IMR-90 (cell line): ENCODE measurements around the gene CAPRIN1.

Source experiments
- BHLHE40 ChIP-seq: fragments of 150-350 bp; IDR thresholded peaks from 2 replicates; pipeline ENCODE4 v1.6.1; 2016; ENCODE audit warnings: mild to moderate bottlenecking, low read depth, low read length
- CEBPB ChIP-seq: IDR thresholded peaks from 2 replicates; pipeline ENCODE4 v1.6.1; 2012; ENCODE audit warnings: low read depth, low read length, improper control_type of control experiment
- CHD1 ChIP-seq: IDR thresholded peaks from 2 replicates; pipeline ENCODE4 v1.6.1; 2012; ENCODE audit warnings: low read depth, low read length, improper control_type of control experiment
- CTCF ChIP-seq: conservative IDR thresholded peaks from 2 replicates; pipeline ENCODE4 v1.5.1; 2012; ENCODE audit warnings: mild to moderate bottlenecking, low read depth, low read length, improper control_type of control experiment
- ELK1 ChIP-seq: fragments of 150-350 bp; IDR thresholded peaks from 2 replicates; pipeline ENCODE4 v1.6.1; 2016; ENCODE audit warnings: low read depth, mild to moderate bottlenecking, low read length, moderate library complexity, borderline replicate concordance
- MAFK ChIP-seq: IDR thresholded peaks from 2 replicates; pipeline ENCODE4 v1.6.1; 2012; ENCODE audit warnings: low read depth, low read length, improper control_type of control experiment
- MAZ ChIP-seq: IDR thresholded peaks from 2 replicates; pipeline ENCODE4 v1.6.1; 2012; ENCODE audit warnings: low read depth, mild to moderate bottlenecking, low read length, improper control_type of control experiment, moderate library complexity, borderline replicate concordance
- MXI1 ChIP-seq: IDR thresholded peaks from 2 replicates; pipeline ENCODE4 v1.6.1; 2012; ENCODE audit warnings: low read depth, mild to moderate bottlenecking, low read length, moderate library complexity, borderline replicate concordance
- NFE2L2 ChIP-seq: fragments of 150-350 bp; IDR thresholded peaks from 2 replicates; pipeline ENCODE4 v1.6.1; 2016; ENCODE audit warnings: low read depth, mild to moderate bottlenecking, low read length
- POLR2A ChIP-seq: IDR thresholded peaks from 2 replicates; pipeline ENCODE4 v1.6.1; 2012; ENCODE audit warnings: mild to moderate bottlenecking, low read depth, low read length
- RAD21 ChIP-seq: IDR thresholded peaks from 2 replicates; pipeline ENCODE4 v1.6.1; 2012; ENCODE audit warnings: low read length, improper control_type of control experiment
- RCOR1 ChIP-seq: IDR thresholded peaks from 2 replicates; pipeline ENCODE4 v1.6.1; 2012; ENCODE audit warnings: mild to moderate bottlenecking, low read length, improper control_type of control experiment; ENCODE audit not compliant: insufficient replicate concordance
- RFX5 ChIP-seq: IDR thresholded peaks from 2 replicates; pipeline ENCODE4 v1.8.0; 2012; ENCODE audit warnings: low read depth, mild to moderate bottlenecking, low read length, moderate library complexity
- TF ChIP-seq, protein P1 (sequence below): fragments of 150-350 bp; IDR thresholded peaks from 2 replicates; pipeline ENCODE4 v1.6.1; 2017; ENCODE audit warnings: mild to moderate bottlenecking, antibody characterized with exemption, low read length, low read depth

DNA sequence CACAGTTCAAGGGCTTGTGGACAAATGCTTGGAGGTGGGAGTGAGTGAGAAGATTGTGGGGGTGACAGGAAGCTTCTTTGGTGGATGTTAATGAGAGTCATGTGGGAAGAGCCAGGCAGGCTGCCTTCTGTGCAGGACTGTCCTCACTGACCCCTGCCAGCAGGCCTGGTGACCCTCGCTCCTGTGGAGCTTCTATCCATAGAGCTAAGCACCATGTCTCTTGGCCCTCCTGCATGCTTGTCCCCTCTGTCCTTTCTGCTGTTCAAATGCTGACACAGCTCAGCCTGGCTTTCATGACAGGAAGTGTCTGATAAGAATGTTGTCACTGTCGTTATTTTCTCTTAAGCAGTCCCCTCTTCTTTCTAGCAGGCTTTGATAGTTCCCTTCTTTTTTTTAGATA is 91.5 kb downstream of the CAPRIN1 start:
- TF ChIP-seq CTCF: no peak
- TF ChIP-seq, protein P1, sequence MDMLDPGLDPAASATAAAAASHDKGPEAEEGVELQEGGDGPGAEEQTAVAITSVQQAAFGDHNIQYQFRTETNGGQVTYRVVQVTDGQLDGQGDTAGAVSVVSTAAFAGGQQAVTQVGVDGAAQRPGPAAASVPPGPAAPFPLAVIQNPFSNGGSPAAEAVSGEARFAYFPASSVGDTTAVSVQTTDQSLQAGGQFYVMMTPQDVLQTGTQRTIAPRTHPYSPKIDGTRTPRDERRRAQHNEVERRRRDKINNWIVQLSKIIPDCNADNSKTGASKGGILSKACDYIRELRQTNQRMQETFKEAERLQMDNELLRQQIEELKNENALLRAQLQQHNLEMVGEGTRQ: no peak
- no peak for TF ChIP-seq POLR2A
- no peak for TF ChIP-seq RCOR1
- TF ChIP-seq RAD21: no peak
- no peak for TF ChIP-seq RFX5
- no peak for TF ChIP-seq CEBPB
- TF ChIP-seq NFE2L2: no peak
- no peak for TF ChIP-seq ELK1
- TF ChIP-seq MAZ: no peak
- no peak for TF ChIP-seq CHD1
- no peak for TF ChIP-seq MAFK
- no peak for TF ChIP-seq BHLHE40
- no peak for TF ChIP-seq MXI1
